Measurements from ENCODE around the gene BROX.

DNA sequence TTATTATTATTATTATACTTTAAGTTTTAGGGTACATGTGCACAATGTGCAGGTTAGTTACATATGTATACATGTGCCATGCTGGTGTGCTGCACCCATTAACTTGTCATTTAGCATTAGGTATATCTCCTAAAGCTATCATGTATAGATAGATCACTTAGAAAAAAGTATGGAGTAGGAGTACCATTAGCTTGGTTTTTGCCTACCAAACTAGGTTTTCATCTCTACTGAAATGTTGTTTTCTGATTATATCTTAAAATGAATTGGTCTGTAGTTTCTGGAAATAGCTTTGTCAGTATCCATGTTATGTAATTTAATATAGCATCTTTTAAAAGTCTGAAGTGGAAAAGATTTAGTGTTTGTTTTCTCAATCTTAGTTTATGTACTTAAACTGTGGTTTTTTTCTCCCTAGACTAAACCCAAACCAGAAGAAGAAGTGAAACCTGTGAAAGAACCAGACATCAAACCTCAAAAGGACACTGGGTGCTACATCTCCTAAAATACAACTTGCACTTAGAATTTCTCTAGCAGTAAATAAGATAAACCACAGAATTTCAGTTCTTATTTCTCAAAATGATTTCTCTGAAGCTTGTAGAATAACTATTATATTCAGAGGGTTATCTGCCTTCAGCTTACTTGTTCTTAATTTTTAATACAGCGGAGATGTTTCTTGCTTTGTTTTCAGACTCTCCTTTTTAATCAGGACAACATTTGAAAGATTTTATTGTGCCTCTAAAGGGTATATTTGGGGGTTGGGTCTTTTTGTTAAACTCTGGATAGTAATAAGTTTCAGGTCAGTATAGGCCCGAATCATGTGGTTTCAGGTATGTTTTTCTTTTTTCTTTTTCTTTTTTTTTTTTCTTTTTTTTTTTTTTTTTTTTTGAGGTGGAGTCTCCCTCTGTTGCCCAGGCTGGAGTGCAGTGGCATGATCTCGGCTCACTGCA is 20.1 kb downstream of the BROX start:
- TF ChIP-seq, protein P1, sequence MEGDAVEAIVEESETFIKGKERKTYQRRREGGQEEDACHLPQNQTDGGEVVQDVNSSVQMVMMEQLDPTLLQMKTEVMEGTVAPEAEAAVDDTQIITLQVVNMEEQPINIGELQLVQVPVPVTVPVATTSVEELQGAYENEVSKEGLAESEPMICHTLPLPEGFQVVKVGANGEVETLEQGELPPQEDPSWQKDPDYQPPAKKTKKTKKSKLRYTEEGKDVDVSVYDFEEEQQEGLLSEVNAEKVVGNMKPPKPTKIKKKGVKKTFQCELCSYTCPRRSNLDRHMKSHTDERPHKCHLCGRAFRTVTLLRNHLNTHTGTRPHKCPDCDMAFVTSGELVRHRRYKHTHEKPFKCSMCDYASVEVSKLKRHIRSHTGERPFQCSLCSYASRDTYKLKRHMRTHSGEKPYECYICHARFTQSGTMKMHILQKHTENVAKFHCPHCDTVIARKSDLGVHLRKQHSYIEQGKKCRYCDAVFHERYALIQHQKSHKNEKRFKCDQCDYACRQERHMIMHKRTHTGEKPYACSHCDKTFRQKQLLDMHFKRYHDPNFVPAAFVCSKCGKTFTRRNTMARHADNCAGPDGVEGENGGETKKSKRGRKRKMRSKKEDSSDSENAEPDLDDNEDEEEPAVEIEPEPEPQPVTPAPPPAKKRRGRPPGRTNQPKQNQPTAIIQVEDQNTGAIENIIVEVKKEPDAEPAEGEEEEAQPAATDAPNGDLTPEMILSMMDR (IDR thresholded peaks at IDR 0.05): no peak
- TF ChIP-seq, protein P2, sequence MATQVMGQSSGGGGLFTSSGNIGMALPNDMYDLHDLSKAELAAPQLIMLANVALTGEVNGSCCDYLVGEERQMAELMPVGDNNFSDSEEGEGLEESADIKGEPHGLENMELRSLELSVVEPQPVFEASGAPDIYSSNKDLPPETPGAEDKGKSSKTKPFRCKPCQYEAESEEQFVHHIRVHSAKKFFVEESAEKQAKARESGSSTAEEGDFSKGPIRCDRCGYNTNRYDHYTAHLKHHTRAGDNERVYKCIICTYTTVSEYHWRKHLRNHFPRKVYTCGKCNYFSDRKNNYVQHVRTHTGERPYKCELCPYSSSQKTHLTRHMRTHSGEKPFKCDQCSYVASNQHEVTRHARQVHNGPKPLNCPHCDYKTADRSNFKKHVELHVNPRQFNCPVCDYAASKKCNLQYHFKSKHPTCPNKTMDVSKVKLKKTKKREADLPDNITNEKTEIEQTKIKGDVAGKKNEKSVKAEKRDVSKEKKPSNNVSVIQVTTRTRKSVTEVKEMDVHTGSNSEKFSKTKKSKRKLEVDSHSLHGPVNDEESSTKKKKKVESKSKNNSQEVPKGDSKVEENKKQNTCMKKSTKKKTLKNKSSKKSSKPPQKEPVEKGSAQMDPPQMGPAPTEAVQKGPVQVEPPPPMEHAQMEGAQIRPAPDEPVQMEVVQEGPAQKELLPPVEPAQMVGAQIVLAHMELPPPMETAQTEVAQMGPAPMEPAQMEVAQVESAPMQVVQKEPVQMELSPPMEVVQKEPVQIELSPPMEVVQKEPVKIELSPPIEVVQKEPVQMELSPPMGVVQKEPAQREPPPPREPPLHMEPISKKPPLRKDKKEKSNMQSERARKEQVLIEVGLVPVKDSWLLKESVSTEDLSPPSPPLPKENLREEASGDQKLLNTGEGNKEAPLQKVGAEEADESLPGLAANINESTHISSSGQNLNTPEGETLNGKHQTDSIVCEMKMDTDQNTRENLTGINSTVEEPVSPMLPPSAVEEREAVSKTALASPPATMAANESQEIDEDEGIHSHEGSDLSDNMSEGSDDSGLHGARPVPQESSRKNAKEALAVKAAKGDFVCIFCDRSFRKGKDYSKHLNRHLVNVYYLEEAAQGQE (IDR thresholded peaks at IDR 0.05): no peak
- TF ChIP-seq POLR2A (IDR thresholded peaks at IDR 0.05; ENCODE audit: low read length) (no peak), SMC3 (IDR thresholded peaks at IDR 0.05) (no peak), MYC (IDR thresholded peaks at IDR 0.05; ENCODE audit: borderline replicate concordance, low read length) (no peak), MAZ (IDR thresholded peaks at IDR 0.05; ENCODE audit: borderline replicate concordance, low read depth, low read length) (no peak), HDAC2 (IDR thresholded peaks at IDR 0.05) (no peak)
